NOMO-1 treated with DMSO at 0.1 percent for 48 hours (cell line): ENCODE data around the gene NPY2R.
A peak's percentile ranks its signal among the peaks of the same experiment; 100 is the strongest.

Experiments
- DNase-seq: peaks from one replicate; lab custom pipeline; 2025; ENCODE audit not compliant: unreplicated experiment; lab: John Stamatoyannopoulos, UW

Gene NPY2R, protein sequence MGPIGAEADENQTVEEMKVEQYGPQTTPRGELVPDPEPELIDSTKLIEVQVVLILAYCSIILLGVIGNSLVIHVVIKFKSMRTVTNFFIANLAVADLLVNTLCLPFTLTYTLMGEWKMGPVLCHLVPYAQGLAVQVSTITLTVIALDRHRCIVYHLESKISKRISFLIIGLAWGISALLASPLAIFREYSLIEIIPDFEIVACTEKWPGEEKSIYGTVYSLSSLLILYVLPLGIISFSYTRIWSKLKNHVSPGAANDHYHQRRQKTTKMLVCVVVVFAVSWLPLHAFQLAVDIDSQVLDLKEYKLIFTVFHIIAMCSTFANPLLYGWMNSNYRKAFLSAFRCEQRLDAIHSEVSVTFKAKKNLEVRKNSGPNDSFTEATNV

DNA sequence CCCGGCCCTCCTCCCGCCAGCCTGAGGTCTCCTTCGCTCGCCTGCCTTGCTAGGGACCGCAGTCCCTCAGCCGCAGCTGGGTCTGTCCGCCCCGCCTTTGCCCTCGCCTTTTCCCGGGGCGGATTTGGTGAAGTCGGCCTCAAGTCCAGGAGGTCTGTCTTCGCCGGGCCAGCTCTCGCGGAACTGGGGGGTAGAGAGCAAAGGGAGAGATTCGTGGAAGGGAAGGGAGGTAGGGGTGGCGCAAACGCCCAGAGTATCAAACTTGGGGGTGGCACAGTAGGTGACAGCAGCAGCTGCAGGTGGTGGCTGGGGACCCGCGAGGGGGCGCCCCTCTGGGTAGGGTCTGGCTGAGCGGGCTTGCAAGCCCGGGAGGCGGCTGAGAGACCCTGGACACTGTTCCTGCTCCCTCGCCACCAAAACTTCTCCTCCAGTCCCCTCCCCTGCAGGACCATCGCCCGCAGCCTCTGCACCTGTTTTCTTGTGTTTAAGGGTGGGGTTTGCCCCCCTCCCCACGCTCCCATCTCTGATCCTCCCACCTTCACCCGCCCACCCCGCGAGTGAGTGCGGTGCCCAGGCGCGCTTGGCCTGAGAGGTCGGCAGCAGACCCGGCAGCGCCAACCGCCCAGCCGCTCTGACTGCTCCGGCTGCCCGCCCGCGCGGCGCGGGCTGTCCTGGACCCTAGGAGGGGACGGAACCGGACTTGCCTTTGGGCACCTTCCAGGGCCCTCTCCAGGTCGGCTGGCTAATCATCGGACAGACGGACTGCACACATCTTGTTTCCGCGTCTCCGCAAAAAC lies at the start of gene NPY2R:
TSS of gene NPY2R (plus strand) at position 379 of the 797 bp plus-strand sequence. CDS start 5,304 bp downstream, outside the sequence.
- DNase-seq = no peak

DNA sequence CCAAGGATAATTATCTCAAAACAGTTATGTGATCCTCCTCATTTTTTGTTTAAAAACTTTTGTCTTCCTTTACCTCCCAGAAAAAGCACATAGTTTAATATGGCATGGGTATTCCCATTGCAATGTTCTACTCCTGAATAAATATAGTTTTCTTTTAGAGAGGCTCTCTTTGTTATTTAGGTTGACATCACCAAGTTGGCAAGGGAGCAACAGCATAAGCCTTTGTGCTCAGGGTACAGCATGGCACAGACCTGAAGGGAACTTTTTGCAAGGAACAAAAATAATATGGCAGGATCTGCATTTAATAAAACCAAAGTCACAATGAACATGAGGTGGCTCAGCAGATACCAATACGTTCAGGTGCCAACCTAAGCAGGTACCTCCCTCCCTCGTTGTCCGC lies 47.1 kb upstream of the NPY2R start:
- no peak for DNase-seq

DNA sequence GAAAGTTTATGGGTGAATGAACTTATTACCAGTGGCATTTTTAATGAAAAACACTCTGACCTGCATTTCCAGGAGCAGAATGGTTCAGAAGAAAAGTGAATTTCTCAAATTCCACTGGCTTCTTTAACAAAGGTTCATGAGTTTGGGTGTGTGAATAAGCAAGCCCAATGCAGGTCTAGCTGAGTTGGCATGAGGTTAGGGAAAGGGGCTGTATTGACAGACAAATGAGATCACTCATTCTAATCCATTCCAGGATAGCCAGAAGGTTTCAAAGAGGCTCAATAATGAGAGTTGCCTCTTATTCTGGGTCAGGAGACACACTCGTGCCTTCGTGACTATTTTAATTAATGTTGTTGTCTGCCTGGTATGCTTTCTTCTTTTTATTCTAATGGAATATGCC lies 43.7 kb upstream of the NPY2R start:
- DNase-seq = no peak

DNA sequence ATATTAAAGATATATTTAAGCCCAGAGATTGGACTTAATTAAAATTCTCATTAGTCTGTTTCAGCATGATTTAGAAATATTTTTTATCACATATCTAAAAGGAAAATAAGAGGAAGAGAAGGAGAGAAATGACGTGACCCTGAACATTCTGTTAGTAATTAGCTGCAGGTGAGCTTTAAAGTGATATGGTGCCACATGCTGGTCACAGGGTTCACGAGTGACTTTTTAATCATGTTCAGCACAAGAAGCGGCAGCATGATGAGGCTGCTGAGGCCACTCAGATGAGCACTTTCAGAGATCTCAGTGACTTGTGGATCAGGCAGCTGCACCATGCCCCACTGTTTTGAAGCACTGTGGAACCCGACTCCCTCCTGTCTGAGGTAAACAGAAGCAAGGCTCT lies 37.9 kb upstream of the NPY2R start:
- DNase-seq = no peak

DNA sequence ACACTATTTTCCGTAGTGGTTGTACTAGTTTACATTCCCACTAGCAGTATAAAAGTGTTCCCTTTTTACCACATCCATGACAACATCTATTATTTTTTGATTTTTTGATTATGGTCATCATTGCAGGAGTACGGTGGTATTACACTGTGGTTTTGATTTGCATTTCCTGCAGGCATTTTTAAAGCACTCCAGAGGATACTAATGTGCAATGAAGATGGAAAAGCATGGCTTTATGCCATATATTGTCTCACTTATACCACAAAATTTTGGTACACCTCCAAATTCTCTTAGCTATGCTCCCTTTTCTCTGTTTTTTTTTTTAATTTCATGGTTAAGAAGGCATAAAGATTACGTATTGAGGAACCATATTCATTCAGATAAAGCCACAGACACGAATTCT lies 35.1 kb upstream of the NPY2R start:
- no peak for DNase-seq

DNA sequence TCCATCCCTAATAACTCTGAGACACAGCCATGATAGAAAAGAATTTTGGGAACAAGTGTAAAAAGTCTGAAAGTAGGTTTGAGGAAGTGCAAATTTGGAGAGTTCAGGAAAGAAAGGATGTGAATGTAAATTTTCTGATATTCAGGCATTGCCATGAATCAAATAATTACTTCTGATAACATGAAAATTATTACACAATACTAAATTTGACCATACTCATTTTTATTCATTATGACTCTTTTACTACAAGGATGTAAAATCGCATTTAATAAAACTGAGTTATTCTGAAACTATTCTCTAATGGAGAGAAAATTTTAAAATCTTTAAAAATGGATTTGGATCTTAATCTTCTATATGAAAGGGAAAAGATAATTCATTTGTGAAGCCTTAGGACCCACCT lies 33.8 kb upstream of the NPY2R start:
- DNase-seq = no peak

DNA sequence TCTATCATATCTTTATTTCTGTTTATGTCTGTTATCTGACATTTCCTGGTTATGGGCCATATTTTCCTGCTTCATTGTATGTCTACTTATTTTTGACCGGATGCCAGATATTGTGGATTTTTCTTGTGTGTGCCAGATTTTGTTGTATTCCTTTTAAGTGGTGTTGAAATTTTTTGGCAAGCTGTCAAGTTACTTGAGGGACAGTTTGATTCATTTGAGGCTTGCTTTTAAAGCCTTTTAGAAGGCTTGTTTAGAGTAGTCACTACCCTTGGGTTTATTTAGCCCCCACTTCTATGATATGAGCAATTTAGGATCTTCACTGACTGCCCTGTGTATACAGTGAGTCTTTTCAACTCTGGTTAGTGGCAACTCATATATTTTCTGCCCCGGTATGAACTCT lies 29.2 kb upstream of the NPY2R start:
- DNase-seq = no peak

DNA sequence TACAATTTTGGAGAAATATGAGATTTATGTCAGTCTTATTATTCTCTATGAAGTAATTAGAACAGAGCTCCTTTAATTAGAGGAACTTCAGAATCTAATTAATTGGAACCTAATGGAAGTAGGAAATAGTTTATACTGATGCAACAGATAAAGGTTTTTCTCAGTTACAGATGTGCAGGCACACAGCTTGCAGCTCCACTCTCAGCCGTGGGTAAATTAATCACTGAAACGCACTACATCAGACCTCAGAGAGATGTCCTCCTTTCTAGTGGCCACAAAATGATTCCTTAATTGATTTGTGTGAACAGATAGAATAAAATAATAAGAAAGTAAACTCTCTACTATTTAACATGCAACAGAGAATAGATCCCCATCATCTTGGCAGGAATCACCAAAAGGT lies 21.5 kb upstream of the NPY2R start:
- no peak for DNase-seq

DNA sequence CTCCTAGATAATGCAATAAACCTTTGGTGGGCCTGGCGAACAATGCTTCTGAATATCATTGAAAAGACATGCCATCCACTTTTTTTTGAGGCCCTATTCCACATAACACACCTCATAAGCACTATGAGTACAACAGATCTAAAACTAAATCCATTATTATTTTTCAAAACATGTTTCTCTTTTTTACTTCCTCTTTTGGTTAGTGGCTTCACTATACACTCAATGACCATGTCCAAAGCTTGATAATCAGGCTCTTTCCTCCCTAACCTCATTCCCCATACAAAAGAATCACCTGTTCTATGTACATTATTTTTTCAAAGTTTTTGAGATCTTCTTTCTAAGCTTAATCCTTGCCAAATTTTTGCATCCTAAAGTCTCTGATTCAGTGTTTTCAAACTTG lies 20.4 kb upstream of the NPY2R start:
- no peak for DNase-seq

DNA sequence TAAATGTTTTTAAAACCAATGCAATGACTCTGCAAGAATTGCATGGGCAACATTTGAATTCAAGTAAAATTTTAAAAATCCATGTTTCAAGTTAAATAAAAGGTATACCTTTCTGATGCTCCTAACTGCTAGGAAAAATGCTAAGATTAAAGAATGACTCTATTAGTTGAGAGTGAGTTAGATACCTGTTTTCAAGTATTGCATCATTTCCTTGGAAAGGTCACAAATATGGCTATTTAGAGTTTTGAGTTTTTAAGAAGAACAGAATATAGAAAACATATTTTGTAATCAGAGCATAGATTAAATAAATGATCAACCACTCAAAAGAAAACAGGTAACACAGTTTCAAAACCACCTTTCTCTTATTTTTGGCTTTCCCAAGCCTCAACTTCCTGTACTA lies 18.3 kb upstream of the NPY2R start:
- no peak for DNase-seq

DNA sequence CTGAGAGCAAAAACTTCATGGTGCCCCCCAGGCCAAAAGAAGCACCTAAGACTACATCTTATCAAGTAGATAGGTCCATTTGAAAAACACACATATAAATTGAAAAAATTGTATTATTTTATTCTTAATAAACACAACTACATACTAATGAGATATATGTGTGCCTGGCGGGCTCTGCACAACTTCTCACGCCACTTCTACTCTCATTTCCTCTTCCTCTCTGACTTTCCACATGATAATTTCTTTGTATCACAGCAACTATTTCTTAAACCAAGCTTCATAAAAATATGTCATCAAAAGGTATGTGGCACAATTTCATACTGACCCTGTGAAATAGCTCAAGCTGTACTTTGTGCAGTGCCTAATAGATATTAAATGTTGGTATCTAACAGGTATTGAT lies 10.7 kb upstream of the NPY2R start:
- peak; percentile 17 for DNase-seq

DNA sequence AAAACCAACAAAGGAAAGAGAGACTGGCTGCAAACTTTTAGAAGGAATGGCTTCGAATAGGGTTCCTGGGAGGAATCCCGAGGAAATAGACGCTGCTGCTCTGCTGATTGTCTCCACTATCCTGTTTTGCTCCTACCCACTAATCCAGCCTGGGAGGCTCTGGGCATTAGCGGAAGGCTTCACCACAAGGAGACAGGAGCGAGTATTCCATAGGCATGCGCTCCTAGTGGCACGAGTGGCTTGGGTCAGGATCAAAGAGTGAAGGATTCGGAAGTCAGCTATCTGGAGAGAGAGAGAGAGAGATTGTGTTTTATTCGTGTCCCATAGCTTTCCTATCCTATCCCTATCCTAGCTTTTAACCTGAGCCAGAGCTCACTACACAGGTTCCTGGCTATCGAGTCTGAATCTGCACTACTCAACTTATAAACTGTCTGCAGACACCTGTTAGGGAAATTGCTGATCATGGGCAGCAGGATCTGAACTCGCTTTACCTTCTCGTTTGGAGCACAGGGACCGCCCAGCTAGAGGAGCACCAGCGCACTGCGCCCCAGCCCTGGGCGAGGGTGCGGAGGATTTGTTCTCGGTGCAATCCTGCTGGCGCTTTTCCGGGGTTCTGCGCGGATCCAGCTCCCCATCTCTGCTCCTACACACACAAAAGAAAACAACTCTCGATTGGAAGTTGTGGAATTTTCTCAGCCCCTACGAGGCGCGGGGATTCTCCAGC lies 740 bp upstream of the NPY2R start:
- DNase-seq = no peak

DNA sequence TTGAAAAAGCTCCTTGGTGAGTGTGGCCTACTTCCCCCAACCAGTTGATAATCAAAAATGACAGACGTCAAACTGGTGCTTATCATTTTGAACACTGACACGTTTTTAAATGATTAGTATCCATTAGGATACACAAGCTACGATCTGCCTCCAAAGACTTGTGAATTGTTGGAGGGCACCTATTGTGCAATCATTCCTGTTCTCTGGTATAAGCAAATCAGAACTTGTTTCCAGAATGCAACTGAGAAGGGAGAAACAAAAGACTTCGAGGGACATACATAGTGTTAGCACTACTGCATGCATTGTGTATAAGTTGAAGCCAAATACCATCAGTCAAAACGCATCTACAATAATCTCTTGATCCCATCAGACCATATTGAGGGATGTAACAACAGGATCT lies 11.6 kb downstream of the NPY2R start:
- no peak for DNase-seq

DNA sequence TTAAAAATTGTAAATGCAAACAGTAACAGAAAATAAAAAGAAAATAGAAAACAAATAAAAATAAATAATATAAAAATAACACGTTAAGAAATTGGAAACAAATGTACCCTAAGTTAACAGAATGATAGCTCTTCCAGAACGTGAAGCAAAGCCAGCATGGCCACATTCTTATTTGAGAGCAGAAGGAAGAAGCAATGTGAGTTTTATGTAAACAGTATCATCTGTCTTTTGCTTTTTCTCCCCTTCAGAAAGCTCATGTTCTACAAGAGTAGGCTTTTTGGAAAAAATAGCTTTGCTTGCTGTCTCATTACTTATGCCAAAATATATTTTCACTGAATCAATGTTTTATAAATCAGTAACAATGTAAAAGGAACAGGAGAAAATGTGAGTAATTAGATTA lies 18.7 kb downstream of the NPY2R start:
- DNase-seq = no peak

DNA sequence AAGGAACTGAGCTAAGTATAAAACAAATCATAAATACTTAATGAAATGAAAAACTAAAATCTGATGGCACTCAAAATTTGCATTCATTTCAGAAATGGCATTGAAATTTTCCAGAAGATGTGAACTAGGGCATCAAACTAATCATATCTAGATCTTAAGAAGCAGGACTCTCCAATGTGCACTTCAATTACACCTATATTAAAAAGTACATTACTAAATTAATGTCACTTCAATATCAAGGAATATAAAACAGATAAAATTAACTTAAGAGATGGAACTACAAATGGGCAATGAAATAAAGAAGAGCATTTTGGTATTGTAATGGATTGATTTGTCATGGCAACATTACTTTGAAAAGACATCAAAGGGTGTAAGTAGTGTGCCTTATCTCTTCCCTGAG lies 20.3 kb downstream of the NPY2R start:
- no peak for DNase-seq

DNA sequence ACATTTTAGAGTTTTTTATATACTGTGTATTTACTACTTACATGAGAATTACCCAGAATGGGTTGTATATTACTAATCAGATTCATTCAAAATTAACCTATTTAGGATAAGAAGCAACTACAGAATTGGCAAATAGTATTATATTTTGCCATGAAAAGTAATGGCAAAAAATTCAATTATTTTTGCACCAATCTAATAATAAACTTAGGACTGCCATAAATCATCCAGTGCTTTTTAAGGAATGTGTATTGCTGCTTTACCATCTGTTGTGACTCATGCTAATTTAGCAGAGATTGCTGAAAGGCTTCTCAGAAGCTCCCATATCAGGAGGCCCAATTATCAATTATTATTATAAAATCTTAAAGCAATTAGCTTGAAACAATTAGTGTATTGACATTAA lies 24.0 kb downstream of the NPY2R start:
- DNase-seq = no peak

DNA sequence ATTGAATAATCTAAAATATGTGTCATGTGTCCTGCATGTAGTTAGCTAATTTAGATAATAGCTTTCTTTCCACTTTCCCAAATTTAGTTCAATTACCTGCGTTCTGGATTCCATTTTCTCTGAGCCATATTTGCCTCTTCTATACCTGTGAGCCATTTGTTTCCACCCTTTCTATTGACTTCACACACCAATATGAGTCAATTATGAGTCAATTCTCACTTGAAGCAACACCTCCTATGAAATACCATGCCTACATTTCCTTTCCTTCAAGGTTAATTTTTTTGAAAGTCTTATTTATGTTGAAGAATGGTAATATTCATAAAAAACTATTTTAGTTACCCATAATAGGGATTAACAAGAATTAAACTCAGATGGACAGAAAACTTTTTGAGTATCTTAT lies 25.8 kb downstream of the NPY2R start:
- DNase-seq = no peak

DNA sequence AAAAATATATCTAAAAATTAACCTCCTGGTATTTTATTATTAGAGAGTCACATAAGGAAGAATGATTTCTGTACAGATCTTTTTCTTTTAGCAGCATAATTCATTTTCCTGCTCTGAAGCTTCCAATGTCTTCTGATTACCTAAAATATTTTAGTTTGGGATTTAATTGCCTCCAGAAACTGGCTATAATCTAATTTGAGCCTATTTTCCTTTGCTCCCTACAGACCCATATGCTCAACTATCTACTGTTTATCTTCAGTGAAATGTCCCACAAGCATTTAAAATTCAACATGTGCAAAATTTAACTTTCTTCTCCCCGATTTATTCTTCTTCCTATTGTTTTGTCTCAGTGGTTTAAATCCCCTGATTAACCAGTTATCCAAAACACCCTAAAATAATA lies 29.1 kb downstream of the NPY2R start:
- DNase-seq = no peak

DNA sequence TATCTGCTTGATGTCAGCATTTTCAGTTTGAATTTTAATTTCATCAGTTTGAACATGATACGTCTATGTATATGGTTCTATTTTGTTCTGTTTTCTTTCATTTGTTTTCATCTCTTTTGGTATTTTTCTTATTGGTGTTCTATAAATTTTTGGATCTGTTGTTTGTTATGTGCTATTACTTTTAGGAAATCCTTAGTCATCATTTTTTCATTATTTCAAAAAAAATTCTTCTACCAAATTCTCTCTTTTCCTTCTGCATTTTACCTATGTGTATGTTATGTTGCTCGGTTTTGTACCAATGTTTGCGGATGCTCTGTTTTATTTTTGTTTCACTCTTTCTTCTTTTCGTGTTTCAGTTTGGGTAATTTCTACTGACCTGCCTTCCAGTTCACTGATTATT lies 32.8 kb downstream of the NPY2R start:
- no peak for DNase-seq

DNA sequence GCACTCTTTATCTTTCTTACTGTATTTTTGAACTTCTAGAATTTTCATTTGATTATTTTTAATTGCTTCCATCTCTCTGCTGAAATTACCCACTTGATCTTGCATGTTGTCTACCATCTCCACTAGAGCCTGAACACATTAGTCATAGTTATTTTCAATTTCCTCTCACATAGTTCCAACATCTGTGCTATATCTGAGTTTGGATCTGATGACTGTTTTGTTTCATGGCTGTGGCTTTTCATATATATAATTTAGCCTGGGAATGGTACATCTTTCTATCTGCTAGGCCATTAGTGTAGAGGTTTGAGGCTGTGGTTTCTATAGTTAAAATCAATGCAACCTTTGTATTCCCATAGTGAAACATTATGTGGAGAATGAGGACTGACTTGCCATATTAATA lies 33.2 kb downstream of the NPY2R start:
- no peak for DNase-seq

DNA sequence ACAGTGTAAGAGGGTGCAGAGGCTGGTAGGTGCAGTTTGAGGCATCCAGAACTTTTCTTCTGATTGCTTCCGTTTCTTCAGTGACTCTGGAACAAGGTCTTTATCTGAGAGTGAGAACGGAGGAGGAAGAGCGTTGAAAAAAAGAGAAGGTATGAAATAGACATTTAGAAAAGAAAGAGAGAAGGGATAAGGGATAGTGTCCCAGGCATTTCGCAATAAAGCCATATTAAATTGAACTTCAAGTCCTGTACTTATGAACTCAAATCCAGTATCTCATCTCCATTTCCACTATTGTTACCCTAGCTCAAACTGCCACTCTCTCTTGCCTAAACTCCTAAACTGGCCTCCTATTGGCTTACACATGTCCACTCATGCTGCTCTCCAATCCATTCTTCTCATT lies 36.7 kb downstream of the NPY2R start:
- DNase-seq = no peak
